Heart left ventricle (tissue), 16 donors: ENCODE data around the gene ZNF512. TPM values are rescaled to one million over a fixed set of nuclear protein-coding genes. Genes with fewer than 3 reads are reported as not detected.
"Not testable (repeated sequence)": the region's sequence is repeated elsewhere in the genome, so short reads cannot be mapped to it uniquely, and the experiment has no call there.

ENCODE experiments used
- ATAC-seq, 4 donors: fragments of 200-7000 bp; cut with Tn5 transposase; one replicate each; pipeline ENCODE4 v1.9.1; 2020 to 2022; ENCODE audit warnings: moderate library complexity in 4 of 4, mild to moderate bottlenecking in 3 of 4, moderate number of reproducible peaks in 1 of 4
- DNase-seq, 5 donors: peaks; one replicate each; pipeline ENCODE4 v3.0.0-alpha.2; 2020
- H3K27ac ChIP-seq, 12 donors: fragments of 200-600 bp; sonication (generic) in 4 of 12; one replicate each; pipeline versions ENCODE4 v1.5.0 to v1.8.0; 2016 to 2022; ENCODE audit warnings: mild to moderate bottlenecking in 2 of 12
- H3K27me3 ChIP-seq, 9 donors: fragments of 200-600 bp; sonication (generic) in 2 of 9; one replicate each; pipeline versions ENCODE4 v1.5.1 to v1.8.0; 2016 to 2022; ENCODE audit warnings: mild to moderate bottlenecking in 3 of 9
- H3K36me3 ChIP-seq, 9 donors: fragments of 200-600 bp; sonication (generic) in 2 of 9; one replicate each; pipeline versions ENCODE4 v1.5.0 to v1.8.0; 2018 to 2022; ENCODE audit warnings: mild to moderate bottlenecking in 2 of 9
- H3K4me1 ChIP-seq, 12 donors: fragments of 200-600 bp; sonication (generic) in 4 of 12; one replicate each; pipeline versions ENCODE4 v1.5.0 to v1.8.0; 2016 to 2022; ENCODE audit warnings: mild to moderate bottlenecking in 3 of 12
- H3K4me3 ChIP-seq, 12 donors: fragments of 200-600 bp; sonication (generic) in 4 of 12; one replicate each; pipeline versions ENCODE4 v1.5.0 to v1.8.0; 2017 to 2022; ENCODE audit warnings: mild to moderate bottlenecking in 9 of 12, moderate library complexity in 4 of 12
- H3K9me3 ChIP-seq, 12 donors: fragments of 200-600 bp; sonication (generic) in 4 of 12; one replicate each; pipeline versions ENCODE4 v1.5.0 to v1.8.0; 2016 to 2022; ENCODE audit warnings: mild to moderate bottlenecking in 1 of 12
- CTCF ChIP-seq, 12 donors: fragments of 200-600 bp; sonication (generic) in 4 of 12; IDR thresholded peaks; one replicate each; pipeline versions ENCODE4 v1.5.0 to v1.8.0; 2018 to 2022; ENCODE audit warnings: antibody characterized with exemption in 12 of 12, mild to moderate bottlenecking in 5 of 12
- POLR2A ChIP-seq, 2 donors: fragments of 450-650 bp; IDR thresholded peaks; one replicate each; pipeline ENCODE4 v1.6.1; 2017; ENCODE audit warnings: antibody characterized with exemption in 2 of 2, mild to moderate bottlenecking in 2 of 2, moderate library complexity in 2 of 2
- WGBS, 4 donors: extraction: QIAGEN DNeasy Blood & Tissue Kit in 2 of 4; methylation state at CpG; one replicate each; pipeline versions ENCODE4 v1.1.5 to v1.1.7; 2013 to 2018; 5-methylcytosine and 5-hydroxymethylcytosine counted together
- intact Hi-C, 10 donors: fragments of 100-400 bp; cut with DNase I; formaldehyde crosslinking; loops; one replicate each; pipeline versions ENCODE4 v1.11.1 to v1.14.2; 2022
- polyA plus RNA-seq, 2 donors: library from polyadenylated mRNA; stranded (reverse); fragments of 200-250 nt; gene quantifications; one replicate each; pipeline ENCODE4 v1.2.3, GENCODE V29; 2013
- total RNA-seq, 9 donors: library from RNA; depleted of rRNA in 2 of 9; stranded (reverse); fragments of >200 nt in 2 of 9; fragmentation: NEBNext Ultra II Directional in 3 of 9; extraction: Animal tissue kit (Norgen Biotek cat#: 25700) in 3 of 9; gene quantifications; one replicate each; pipeline versions ENCODE4 v1.1.0 to v1.2.4, GENCODE V29; 2016 to 2023
- donor health status: ischemic (EF 13 %, LVEDD 7.1; RV severe dilation, severe dysfunction).
- donor health status: healthy with polysubstance abuse.
- donor health status: DM: no; HTN: yes; CAD: no.
- donor health status: DM: no; HTN: no; CAD: no.
- donor health status: ischemic (EF 25% LVEDD 6.9; RV normal size, moderate dysfunction).
- donor health status: ischemic (EF 25% LVEDD 5.7; RV mildly dilated, moderate dysfunction).
- donor health status: healthy.
- donor health status: DM: yes; HTN: yes; CAD: no.
- donor health status: ischemic (EF 35%, LVEDD 5.7; RV mildly dilated, moderate dysfunction).
- donor health status: nonischemic (EF 11% LVEDD 7.7; RV severe dilation, severe dysfunction).
- donor health status: DM: yes; HTN: yes; CAD: no.
- donor health status: PGD.
- donor health status: ischemic (EF 29% LVEDD 5.4; RV normal size, mild dysfunction).
- donor health status: nonischemic (EF 23%, LVEDD 6.1; RV moderate dilation, normal function).

ZNF512 gene
- total and polyA plus RNA-seq, 11 donors = 8.4 to 31.8 (median 19.4) TPM

- no peak for TF ChIP-seq POLR2A (IDR thresholded peaks at IDR 0.05)
Observed at GRCh38 chr2:27591745-27592144, 8.9 kb downstream of the ZNF512 start.

GRCh38 chr2:27593240-27593639 is 10.4 kb downstream of the ZNF512 start:
- ATAC-seq (no peak), DNase-seq (no peak)
- 91 to 99% (median 97%) methylated on average over 2 of the region's 2 CpGs for WGBS, 4 donors
- Histone ChIP-seq H3K36me3 (peaks cover 0 to 11% (median 0%) of the 10 kb centered on the region in 9 donors), H3K9me3 (peaks cover 0 to 58% (median 30%) of the 10 kb centered on the region in 12 donors), H3K27me3 (no peaks in the 10 kb centered on the region), H3K4me3 (no peak overlapping the region), H3K27ac (no peak overlapping the region), H3K4me1 (peaks cover 0 to 18% (median 0%) of the 10 kb centered on the region in 12 donors)
- TF ChIP-seq CTCF (IDR thresholded peaks at IDR 0.05) = no peak
- no peak for TF ChIP-seq POLR2A (IDR thresholded peaks at IDR 0.05)
- intact Hi-C loops = no loop called here

More at GRCh38 chr2:27591745-27592144, 8.9 kb downstream of the ZNF512 start:
- Histone ChIP-seq H3K27ac (no peak overlapping the region), H3K9me3 (peaks cover 0 to 58% (median 30%) of the 10 kb centered on the region in 12 donors), H3K36me3 (peaks cover 0 to 8% (median 0%) of the 10 kb centered on the region in 9 donors), H3K4me1 (peaks cover 0 to 13% (median 0%) of the 10 kb centered on the region in 12 donors), H3K27me3 (no peaks in the 10 kb centered on the region), H3K4me3 (no peak overlapping the region)
- ATAC-seq = no peak
- 93 to 99% (median 96%) methylated on average over 3 of the region's 3 CpGs for WGBS, 4 donors
- intact Hi-C loops = no loop called here
- DNase-seq = no peak

GRCh38 chr2:27594020-27594703 is 11.3 kb downstream of the ZNF512 start:
- H3K27ac ChIP-seq, H3K27me3 ChIP-seq, ATAC-seq, intact Hi-C loops, DNase-seq, H3K4me3 ChIP-seq: not testable (repeated sequence)
- peaks cover 0 to 27% (median 2%) of the 10 kb centered on the region in 12 donors for H3K4me1 ChIP-seq
- 97 to 99% (median 98%) methylated on average over 35 to 45 of the region's 45 CpGs for WGBS, 4 donors
- peaks cover 0 to 14% (median 6%) of the 10 kb centered on the region in 9 donors for H3K36me3 ChIP-seq
- peaks cover 0 to 48% (median 30%) of the 10 kb centered on the region in 12 donors for H3K9me3 ChIP-seq

GRCh38 chr2:27595412-27595811 is 12.6 kb downstream of the ZNF512 start:
- intact Hi-C loops, H3K27ac ChIP-seq, DNase-seq, H3K4me3 ChIP-seq, ATAC-seq, H3K27me3 ChIP-seq: not testable (repeated sequence)
- 97 to 99% (median 98%) methylated on average over 9 of the region's 9 CpGs for WGBS, 4 donors
- Histone ChIP-seq H3K36me3 (peaks cover 0 to 25% (median 17%) of the 10 kb centered on the region in 9 donors), H3K4me1 (peaks cover 0 to 29% (median 3%) of the 10 kb centered on the region in 12 donors), H3K9me3 (peaks cover 0 to 36% (median 23%) of the 10 kb centered on the region in 12 donors)

- Histone ChIP-seq H3K9me3 (peaks cover 0 to 24% (median 14%) of the 10 kb centered on the region in 12 donors), H3K36me3 (peaks cover 0 to 35% (median 25%) of the 10 kb centered on the region in 9 donors), H3K27ac (no peak overlapping the region), H3K4me3 (no peak overlapping the region), H3K27me3 (no peaks in the 10 kb centered on the region), H3K4me1 (peaks cover 0 to 28% (median 3%) of the 10 kb centered on the region in 12 donors)
- intact Hi-C loops = no loop called here
- no peak for DNase-seq
- no peak for ATAC-seq
- TF ChIP-seq POLR2A (IDR thresholded peaks at IDR 0.05) = no peak
- no peak for TF ChIP-seq CTCF (IDR thresholded peaks at IDR 0.05)
- 91 to 100% (median 97%) methylated on average over 1 of the region's 1 CpG for WGBS, 4 donors
Observed at GRCh38 chr2:27596627-27597026, 13.8 kb downstream of the ZNF512 start.
